ENCODE measurements around the gene NUP58.

NUP58 gene

GRCh38 chr13:25301347-25302113 is at the start of gene NUP58:
Gene NUP58, plus strand, starts transcription at chr13:25301625. Its CDS starts 149 bp downstream, at chr13:25301774.
- DNase-seq (ENCODE audit: low spot score), result peak; percentile 90

GRCh38 chr13:25252225-25252624 is 49.2 kb upstream of the NUP58 start:
- no peak for DNase-seq (ENCODE audit: low spot score)

DNA sequence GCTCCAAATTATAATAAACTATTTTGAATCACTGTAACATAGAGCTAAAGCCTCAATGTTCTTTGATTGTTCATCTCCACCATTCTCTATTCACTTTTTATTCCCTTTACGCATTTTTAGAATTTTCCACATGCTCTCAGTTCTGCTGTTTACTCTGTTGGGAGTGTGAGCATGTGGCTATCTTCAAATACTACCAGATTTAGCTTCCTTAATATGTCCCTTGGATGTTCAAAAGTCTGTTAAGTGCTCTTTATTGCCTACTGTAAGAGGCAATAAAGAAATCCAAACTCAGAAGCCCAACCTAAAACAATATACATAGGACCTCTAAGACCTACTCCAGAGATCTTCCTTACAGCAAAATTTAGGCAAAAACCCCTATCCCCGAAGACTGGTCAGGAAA is 48.7 kb upstream of the NUP58 start:
- DNase-seq (ENCODE audit: low spot score), result no peak

DNA sequence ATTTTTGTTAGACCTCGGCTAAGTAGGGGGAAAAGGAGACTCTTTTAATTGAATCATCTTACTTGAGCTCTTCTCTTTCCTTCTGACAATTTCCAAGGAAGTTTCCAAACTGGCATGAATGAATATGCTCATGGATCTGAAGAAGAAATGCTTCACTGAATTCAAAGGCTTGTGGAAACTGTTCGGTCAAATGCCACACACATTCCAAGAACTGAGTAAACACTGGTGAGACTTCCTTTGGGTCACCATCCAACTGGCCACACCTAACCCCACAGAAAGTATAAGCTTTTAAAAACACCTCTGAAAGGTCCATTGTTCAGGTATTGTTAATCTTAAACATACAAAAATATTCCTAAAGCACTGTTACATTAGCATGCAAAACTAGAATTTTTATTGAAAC is 47.7 kb upstream of the NUP58 start:
- no peak for DNase-seq (ENCODE audit: low spot score)

DNA sequence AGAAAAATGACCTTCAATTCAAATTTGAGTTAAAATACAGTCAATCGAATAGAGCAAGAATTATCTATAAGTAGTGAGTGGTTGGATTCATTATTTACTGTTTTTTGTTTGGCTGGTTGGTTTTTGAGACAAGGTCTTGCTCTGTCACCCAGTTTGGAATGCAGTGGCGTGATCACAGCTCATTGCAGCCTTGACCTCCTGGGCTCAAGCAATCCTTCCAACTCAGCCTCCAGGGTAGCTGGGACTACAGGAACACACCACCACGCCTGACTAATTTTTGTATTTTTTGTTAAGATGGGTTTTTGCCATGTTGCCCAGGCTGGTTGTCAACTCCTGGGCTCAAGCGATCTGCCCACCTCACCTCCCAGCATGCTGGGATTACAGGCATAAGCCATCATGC is 39.2 kb upstream of the NUP58 start:
- DNase-seq (ENCODE audit: low spot score), result no peak

GRCh38 chr13:25266706-25267105 is 34.7 kb upstream of the NUP58 start:
- DNase-seq (ENCODE audit: low spot score), result no peak

DNA sequence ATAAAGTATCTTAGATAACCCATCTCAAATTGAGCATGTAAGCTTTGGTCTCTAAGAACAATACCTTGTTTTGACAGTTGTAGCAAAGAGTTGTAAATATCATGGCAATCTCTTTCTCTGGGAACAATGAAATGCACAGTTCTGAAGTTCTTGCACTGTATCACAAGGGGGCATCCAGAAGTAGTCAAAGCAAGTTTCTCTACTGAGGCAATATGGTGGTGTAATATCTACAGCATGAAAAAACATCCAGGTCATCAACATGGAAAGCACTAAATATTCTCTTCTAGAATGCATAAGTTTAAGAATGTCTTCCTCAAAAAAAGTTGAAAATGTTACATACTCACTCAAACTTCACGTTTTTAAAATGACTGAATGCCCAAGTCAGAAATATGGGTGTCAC is 33.7 kb upstream of the NUP58 start:
- DNase-seq (ENCODE audit: low spot score), result no peak

DNA sequence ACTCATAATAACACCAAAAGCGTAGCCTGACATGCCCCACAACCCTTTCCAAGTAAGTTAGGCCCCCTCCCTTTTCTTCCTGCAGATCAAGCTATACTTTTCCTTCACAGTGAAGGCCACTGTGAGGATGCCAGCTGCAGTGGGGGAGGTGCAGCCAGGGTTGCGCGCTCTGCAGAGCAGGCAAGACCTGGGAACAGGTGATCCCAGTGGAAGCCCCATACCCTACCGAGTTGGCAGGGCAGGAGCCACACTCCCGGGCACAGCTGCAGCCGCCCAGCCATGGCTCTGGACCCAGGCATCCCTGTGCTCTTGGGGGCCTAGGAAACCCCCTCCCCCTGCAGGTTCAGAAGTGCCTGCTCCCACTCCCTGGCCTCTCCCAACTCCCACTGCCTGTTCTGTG is 32.9 kb upstream of the NUP58 start:
- no peak for DNase-seq (ENCODE audit: low spot score)

DNA sequence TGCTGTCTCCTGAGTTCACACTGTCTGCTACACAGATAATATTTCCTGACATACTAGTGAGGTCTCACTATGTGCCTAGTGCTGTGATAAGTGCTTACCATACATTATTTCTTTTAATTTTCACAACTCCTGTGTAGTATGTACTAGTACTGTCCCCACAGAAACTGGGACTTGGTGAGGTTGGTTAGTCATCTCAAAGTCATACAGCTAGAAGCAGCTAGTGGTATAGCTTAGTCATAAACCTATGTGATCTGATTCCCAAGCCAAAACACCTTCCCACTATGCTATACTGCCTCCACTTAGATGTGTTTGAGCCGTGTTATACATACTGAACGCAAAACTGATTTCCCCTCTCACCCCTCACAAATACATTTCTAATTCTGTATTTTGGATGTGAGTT is 24.7 kb upstream of the NUP58 start:
- peak; percentile 10 for DNase-seq (ENCODE audit: low spot score)

GRCh38 chr13:25280396-25280795 is 21.0 kb upstream of the NUP58 start:
- DNase-seq (ENCODE audit: low spot score), result no peak

DNA sequence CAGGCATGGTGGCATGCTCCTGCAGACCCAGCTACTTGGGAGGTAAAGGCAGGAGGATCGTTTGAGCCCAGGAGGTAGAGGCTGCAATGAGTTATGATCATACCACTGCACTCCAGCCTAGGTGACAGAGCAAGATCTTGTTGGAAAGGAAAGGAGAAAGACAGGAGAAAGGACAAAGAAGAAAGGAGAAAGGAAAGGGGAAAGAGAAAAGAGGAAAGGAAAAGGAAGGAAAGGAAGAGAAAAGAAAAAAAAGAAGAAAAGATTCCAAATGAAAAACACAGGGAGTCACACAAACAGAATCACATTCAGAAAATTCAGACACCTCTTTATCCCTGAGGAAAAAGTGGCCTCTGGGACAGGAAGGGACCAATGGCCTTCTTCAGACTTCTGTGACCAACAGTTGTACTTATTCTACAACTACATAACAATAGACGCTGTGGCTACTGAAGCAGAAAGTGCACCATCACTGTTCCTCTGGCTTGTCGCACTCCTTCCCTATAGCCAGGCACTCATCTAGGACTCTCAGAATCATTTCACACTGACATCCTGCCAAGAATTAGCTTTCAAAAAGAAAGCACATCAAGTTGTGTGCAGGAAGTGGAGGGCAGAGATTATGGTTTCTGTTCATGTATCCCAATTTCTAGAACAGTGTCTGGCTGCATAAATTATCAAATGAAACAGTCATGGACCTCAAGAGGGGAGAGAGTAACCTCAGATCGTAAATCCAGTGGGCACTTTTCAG is 20.1 kb upstream of the NUP58 start:
- no peak for DNase-seq (ENCODE audit: low spot score)

DNA sequence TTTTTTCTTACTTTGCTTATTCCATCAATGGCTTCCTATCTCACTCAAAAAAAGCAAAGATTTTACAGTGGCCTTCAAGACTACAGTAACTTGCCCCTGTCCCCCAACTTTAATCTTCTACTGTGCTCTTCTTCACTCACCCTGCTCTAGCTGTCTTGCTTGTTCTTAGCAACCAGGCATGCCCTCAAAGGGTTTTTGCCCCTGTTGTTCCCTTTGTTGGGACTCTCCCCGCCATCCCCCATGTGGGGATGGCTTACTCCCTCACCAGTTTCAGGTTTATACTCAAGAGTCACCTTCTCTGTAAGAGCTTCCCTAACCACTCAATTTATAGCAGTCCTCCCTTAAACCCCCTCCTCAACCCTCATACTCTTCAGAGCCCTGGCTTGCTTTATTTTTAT is 19.5 kb upstream of the NUP58 start:
- no peak for DNase-seq (ENCODE audit: low spot score)

GRCh38 chr13:25286308-25286968 is 15.0 kb upstream of the NUP58 start:
- DNase-seq (ENCODE audit: low spot score), result peak; percentile 33

- peak; percentile 82 for DNase-seq (ENCODE audit: low spot score)
These were observed 14.2 kb upstream of the NUP58 start, which contains the start of gene MTMR6 for GRCh38 chr13:25286969-25287961. Gene MTMR6, minus strand, starts transcription at chr13:25287488. Its CDS starts 241 bp downstream, at chr13:25287247.

- no peak for DNase-seq (ENCODE audit: low spot score)
These were observed 12.5 kb upstream of the NUP58 start for GRCh38 chr13:25288966-25289365.

DNA sequence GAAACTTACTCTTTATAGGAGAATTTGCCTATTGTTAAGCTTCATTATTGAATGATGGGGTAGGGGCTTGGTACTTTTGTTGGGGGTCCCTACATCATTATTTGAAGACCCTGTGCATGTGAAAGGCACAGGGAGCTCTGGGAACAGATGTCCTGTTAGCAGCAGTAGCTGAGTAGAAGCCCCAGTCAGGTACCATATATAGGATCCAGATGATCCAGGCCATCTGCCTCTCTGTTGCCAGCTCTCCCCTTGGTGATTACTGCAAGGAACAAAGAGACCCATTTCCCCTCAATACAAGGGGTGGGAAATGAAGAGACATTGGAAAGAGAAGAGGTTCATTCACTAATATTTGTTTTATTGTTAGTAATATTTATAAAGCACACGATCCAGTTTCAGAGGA is 9.7 kb upstream of the NUP58 start:
- no peak for DNase-seq (ENCODE audit: low spot score)

GRCh38 chr13:25292301-25292700 is 9.1 kb upstream of the NUP58 start:
- DNase-seq (ENCODE audit: low spot score), result no peak

GRCh38 chr13:25295228-25295627 is 6.2 kb upstream of the NUP58 start:
- DNase-seq (ENCODE audit: low spot score), result no peak

GRCh38 chr13:25295701-25296100 is 5.7 kb upstream of the NUP58 start:
- DNase-seq (ENCODE audit: low spot score), result no peak

- no peak for DNase-seq (ENCODE audit: low spot score)
These were observed 521 bp upstream of the NUP58 start for GRCh38 chr13:25300861-25301346.

DNA sequence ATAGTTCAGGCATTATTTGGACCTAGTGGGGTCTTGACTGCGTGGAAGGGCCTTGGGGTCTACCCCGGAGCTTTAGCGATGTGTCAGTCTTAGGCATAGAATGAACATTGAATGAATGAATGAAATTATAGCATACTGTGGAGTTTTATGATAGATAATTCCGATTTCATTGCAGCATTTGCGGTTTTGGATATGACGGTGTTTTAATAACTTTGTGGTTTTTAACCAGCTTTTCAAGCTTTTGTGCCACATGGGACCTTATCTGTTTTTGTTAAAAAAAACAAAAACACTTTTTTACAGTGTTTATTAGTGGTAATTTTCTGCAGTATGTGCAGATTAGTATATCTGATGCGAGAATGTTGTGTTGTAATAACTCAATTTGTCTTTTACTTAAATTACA is 696 bp downstream of the NUP58 start:
- DNase-seq (ENCODE audit: low spot score), result no peak

Measured in kidney capillary endothelial cell (primary cell).